ENCODE data around the gene PSMB9.

PSMB9 gene

DNA sequence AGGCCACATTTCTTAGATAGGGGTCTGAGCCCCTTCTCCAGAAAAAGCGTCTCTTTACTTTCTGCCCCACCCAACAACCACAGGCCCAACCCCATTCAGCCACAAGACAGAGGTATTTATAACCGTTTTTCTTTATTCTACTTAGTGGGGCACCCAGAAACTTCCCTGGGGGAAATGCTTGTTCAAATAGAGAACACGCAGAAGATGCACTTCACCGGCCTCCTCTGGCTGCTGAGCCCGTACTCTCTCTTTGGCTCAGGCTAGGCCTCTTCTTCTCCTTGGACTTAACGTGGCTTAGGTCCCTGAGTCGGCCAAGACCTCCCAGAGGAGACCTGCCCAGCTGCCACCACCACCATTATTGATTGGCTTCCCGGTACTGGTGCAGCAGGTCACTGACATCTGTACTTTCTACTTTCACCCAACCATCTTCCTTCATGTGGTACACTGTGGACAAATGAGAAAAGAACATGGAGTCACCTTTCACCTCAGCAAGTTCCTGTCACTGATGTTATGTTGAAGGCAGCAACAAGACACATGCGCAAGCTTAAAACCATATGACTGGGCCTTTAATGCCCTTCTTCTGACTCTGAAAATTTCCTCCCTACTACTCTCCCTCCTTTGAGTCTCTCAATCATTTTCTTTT is 13.3 kb upstream of the PSMB9 start:
- DNase-seq = no peak

- DNase-seq = no peak
These were observed 11.9 kb upstream of the PSMB9 start for GRCh38 chr6:32842021-32842650.

DNA sequence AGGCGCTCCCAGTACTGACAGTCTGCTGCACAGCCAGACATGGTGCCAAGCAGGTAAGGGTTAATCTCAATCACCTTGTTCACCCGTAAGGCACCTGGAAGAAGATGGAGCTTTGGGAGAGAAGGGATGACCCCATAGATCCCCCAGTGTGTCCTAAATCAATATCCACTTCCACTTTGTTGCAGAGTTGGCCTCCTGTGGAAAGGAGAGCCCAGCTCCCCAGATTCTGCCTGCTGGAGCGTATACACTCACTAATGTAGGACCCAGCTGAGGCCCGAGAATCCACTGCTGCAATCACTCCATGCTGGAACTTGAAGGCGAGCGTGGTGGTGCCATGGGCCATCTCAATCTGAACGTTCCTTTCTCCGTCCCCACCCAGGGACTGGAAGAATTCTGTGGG is 11.3 kb upstream of the PSMB9 start:
- DNase-seq = no peak

- no peak for DNase-seq
These were observed 10.5 kb upstream of the PSMB9 start for GRCh38 chr6:32843331-32843978.

DNA sequence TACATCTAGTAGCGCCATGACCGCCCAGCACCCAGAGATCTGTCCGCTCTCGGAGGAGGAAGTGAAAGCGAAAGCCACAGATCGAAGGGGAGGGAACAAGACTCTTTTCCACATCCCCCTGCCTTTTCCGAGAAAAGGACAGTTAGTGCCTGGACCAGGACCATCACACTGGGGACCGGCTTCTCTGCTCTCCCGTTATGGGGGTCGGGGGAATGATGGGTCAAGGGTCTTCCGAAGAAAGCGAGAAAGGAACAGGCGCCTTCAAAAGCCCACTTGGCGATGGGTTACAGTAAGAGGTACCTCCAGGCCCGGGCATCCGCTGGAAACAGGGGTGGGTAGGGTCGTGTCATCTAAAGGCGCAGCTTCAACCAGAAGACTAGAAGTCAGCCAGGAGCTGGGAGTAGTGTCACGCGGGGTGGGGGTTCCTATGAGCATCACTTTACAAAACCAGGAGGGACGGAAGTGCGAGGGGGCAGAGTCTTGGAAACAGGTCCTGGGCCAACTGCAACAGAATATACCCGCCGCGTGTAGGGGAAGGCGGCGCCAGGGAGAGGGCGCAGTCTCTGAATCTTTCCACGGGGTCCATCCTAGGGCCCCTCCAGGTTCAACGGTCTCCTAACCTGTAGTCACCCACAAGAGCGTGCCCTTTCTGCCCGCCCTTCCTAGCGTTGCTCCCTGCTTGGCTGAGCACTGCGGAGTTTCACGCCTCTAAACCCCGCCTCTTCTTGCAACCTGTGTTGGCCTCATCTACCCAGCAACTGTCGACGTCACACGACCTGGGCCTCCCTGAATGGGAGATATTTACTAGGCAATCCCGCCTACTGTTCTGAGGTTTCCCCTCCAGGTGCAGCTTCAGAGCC is 9.8 kb upstream of the PSMB9 start, which contains the start of gene PSMB8:
Gene PSMB8 (minus strand): TSS at position 69 of the 860 bp plus-strand sequence. CDS start 51 bp downstream, at position 18.
- DNase-seq = peak; percentile 87 to 92

GRCh38 chr6:32844839-32845383 is 9.1 kb upstream of the PSMB9 start:
- no peak for DNase-seq

- DNase-seq = peak; percentile 23 to 40
These were observed 8.6 kb upstream of the PSMB9 start for GRCh38 chr6:32845384-32845884.

DNA sequence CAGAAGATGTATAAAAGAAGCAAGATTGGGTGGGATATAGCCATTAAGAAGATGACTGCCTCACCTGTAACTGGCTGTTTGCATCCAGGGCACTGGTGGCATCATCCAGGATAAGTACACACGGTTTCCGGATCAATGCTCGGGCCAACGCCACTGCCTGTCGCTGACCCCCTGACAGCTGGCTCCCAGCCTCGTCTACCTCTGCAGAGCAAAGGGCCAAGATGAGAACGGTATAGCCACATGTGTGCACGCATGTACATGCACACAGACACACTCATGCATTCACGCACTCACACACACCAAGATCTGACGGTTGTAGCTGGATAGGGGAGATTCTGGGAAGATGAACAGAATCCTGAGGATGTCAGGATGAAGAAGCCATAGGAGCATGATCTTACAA is 7.0 kb upstream of the PSMB9 start:
- DNase-seq = no peak

GRCh38 chr6:32847795-32848194 is 6.2 kb upstream of the PSMB9 start:
- DNase-seq = no peak

DNA sequence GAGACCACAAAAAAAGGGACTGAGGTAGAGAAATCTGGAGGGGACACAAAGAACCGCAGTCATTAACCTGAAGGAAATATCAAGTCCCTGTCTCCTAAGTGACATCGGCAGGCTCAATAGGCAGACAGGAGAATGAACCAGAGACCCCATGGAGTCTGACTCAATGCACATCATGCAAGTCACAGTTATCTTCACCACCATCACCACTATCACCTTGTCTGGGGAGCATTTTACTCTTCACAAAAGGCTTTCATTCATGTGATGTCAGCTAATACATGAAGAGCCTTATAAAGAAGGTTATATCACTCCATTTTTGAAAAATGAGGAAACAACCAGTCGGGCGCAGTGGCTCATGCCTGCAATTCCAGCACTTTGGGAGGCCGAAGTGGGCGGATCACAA is 4.9 kb upstream of the PSMB9 start:
- no peak for DNase-seq

DNA sequence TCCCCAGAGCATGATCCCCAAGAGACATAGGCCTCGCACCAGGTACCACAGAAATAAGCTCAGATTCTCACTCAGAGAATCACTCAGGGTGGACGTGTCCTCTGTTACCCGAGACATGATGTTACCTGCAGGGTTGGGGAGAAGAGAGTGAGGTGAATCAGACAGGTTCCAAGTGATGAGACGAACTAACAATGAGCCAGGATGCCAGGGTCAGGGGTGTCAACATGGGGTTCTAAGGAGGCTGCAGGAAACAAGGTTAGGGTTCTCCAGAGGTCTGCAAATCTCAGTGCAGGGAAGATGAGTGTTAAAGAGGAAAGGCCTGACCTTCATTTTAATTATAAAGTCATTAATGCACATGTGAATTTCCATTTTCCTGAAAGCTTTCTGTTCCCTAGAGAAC is 3.0 kb upstream of the PSMB9 start:
- DNase-seq = no peak

- DNase-seq = no peak
These were observed 1.8 kb upstream of the PSMB9 start for GRCh38 chr6:32852018-32852843.

DNA sequence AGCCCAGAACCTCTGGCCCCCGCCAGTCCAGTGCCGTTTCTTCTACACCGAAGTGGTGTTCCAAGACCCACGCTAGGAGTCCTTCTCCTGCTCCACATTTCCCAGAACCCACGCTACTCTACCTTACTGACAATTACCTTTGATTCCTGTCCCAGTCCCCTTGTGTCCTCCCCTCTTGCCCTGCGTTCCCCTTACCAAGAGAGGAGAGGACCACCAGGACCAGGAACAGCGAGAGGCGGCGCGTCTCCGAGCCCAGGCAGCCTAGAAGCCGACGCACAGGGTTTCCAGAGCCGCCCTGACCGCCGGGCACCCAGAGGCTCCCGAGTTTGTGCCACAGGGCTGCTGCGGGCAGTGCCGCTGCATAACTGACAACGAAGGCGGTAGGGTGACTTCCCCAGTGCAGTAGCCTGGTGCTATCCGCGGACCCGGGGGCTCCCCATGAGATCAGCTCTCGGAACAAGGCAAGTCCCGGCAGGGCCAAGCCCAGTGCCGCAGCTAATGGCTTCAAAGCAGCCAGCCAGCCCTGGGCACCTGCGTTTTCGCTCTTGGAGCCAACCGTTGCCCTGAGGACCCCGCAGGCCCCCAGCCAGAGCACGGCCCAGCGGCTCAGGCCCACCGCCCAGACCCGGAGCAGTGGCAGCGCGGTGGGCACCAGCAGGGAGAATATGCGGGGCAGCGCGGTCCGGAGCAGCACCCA is 1.0 kb upstream of the PSMB9 start:
- DNase-seq = peak in 1 of 2 experiments; percentile 20

- no peak for DNase-seq
These were observed 585 bp downstream of the PSMB9 start for GRCh38 chr6:32854376-32855178.

DNA sequence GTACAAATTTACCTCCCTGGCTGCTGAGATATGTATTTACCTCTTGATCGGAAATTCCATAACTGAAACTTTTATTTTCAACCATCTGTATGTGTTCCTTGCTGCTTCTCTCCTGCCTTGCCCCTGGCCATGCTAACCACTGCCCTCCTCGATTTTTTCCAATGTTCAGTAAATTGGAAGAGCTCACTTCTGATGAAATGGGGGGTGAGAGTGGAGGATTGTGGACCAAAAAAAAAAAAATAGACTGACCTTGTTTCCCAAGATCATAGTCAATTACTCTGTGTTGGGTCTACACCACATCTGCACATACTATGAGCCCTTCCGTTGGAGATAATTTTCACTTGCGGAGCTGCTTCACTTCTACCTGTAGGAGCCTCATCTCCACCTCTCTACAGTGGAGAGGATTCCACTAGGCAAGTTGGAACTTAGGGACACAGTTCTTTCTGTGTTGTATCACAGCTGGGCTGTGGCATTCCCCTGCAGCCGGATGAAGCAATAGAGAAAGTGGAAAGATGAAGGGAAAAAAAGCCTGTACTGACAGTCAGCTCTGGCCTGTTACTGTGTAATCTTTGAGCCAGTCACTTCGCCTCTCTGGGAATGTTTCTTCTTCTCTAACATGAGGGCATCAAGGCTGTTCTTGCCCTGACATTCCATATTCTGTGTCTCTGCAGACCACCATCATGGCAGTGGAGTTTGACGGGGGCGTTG is 1.6 kb downstream of the PSMB9 start:
- no peak for DNase-seq

GRCh38 chr6:32857156-32857891 is 3.3 kb downstream of the PSMB9 start:
- no peak for DNase-seq

DNA sequence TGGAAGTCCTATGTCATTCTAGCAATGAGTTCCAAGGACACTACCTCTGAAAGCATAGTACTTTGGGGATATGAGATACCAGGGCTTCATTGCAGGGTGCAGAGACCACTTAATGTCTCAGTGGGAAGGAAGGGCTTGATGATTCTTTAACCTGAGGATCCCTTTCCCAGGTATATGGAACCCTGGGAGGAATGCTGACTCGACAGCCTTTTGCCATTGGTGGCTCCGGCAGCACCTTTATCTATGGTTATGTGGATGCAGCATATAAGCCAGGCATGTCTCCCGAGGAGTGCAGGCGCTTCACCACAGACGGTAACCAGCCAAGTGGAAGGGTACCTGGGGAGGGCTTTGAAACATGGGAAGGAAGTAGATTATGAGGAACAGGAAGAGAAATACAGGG is 4.2 kb downstream of the PSMB9 start:
- no peak for DNase-seq

GRCh38 chr6:32860674-32861073 is 6.7 kb downstream of the PSMB9 start:
- no peak for DNase-seq

GRCh38 chr6:32862725-32863124 is 8.7 kb downstream of the PSMB9 start:
- no peak for DNase-seq
